ENCODE measurements around the gene ILKAP. TPM values are rescaled to one million over a fixed set of nuclear protein-coding genes. Genes with fewer than 3 reads are reported as not detected.

The ILKAP gene
- total RNA-seq, 1 donor from 2014 or later: 34.1 TPM

DNA sequence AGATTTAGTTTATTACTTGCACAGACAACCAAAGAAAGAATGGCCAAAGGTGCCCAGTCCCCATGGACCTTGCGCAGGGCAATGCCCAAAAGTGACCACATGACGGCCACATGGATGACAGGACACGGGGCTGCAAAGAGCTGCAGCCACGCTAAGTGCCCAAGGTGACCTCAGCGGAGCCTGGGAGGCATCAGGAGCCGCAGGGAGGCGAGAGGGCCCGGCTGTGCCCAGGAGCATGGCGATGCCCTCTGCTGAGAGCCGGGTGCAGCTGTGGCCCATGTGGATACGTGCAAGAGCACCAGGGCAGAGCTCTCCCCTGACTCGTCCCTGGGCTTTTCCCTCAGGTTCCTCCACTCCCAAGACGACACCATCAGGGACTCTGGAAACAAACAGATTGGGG lies 21.6 kb upstream of the ILKAP start:
- Mint-ChIP-seq H3K4me1 (ENCODE audit: unreplicated experiment) (no peaks in the 10 kb centered on the region), H3K9me3 (ENCODE audit: unreplicated experiment) (no peaks in the 10 kb centered on the region), H3K36me3 (ENCODE audit: unreplicated experiment) (peaks cover 9% of the 10 kb centered on the region), H3K4me3 (ENCODE audit: unreplicated experiment) (no peak overlapping the region), H3K27ac (ENCODE audit: unreplicated experiment) (no peak overlapping the region), H3K27me3 (ENCODE audit: unreplicated experiment) (no peaks in the 10 kb centered on the region)
- TF ChIP-seq, protein P1, sequence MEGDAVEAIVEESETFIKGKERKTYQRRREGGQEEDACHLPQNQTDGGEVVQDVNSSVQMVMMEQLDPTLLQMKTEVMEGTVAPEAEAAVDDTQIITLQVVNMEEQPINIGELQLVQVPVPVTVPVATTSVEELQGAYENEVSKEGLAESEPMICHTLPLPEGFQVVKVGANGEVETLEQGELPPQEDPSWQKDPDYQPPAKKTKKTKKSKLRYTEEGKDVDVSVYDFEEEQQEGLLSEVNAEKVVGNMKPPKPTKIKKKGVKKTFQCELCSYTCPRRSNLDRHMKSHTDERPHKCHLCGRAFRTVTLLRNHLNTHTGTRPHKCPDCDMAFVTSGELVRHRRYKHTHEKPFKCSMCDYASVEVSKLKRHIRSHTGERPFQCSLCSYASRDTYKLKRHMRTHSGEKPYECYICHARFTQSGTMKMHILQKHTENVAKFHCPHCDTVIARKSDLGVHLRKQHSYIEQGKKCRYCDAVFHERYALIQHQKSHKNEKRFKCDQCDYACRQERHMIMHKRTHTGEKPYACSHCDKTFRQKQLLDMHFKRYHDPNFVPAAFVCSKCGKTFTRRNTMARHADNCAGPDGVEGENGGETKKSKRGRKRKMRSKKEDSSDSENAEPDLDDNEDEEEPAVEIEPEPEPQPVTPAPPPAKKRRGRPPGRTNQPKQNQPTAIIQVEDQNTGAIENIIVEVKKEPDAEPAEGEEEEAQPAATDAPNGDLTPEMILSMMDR (IDR thresholded peaks at IDR 0.05): no peak
- no peak for DNase-seq (ENCODE audit: extremely low spot score, unreplicated experiment)

DNA sequence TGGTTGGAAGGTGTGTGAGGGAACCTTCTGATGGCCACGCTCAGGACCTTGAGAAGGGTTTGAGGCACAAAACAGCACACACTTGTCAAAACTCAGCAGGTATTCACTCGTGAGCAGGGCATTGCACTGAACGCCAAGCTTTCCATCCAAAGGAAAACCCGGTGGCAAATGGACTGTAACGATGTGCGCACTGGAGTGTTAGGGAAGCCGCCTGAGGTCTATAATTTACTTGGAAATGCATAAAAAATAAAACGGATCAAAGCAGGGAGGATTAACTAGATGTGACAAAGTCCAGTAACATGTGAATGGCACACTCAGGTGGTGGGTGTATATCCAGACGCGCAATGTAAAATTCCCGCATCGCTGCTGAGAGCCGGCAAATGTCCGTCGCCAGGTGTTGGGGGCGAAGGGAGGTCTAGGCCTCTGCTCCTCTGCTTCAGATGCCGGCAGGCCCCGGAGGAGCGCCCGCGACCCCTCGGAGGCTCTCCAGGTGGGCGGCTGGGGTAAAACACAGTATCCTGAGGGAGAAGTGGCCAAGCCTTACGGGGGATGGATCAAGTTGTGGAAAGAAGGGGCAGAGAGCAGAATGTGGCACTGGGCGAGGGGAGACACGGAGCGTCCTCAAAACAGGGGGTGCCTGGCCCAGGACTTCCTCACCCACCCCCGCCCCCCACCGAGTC lies 21.0 kb upstream of the ILKAP start:
- no peak overlapping the region for H3K27ac Mint-ChIP-seq (ENCODE audit: unreplicated experiment)
- H3K4me1 Mint-ChIP-seq (ENCODE audit: unreplicated experiment): no peaks in the 10 kb centered on the region
- TF ChIP-seq, protein P1 (IDR thresholded peaks at IDR 0.05): no peak
- peaks cover 9% of the 10 kb centered on the region for H3K36me3 Mint-ChIP-seq (ENCODE audit: unreplicated experiment)
- H3K27me3 Mint-ChIP-seq (ENCODE audit: unreplicated experiment): no peaks in the 10 kb centered on the region
- H3K4me3 Mint-ChIP-seq (ENCODE audit: unreplicated experiment): no peak overlapping the region
- no peak for DNase-seq (ENCODE audit: extremely low spot score, unreplicated experiment)
- H3K9me3 Mint-ChIP-seq (ENCODE audit: unreplicated experiment): no peaks in the 10 kb centered on the region

DNA sequence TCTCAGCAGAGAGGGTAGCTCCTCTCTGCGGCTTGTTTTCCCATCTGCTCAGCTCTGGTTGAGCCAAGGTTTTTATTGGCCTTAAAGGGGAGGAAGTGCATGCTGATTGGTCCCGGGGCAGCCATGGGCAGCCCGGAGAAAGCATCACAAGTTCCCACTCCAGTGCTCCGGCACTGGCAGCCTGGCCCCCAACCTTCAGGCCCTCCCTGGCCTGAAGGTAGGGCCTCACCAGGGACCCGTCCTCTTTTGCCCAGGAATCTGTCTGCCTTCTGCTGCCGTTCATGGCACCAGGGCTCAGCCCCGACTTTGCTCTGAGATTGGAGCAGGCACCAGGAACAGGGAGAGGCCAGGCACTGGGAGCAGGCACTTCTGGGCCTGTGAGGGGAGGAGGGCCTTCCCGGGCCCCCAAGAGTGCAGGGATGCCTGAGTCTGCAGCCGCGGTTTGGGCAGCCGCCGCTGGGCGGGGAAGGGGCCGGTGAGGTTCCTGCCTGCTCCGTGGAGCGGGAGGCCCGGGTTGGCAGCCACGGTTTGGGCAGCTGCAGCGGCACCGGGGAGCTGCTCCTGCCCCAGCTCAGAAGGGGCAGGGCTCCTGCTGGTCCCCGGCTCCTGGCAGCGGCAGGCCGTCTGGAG lies 17.5 kb upstream of the ILKAP start:
- TF ChIP-seq, protein P1 (IDR thresholded peaks at IDR 0.05): no peak
- H3K4me3 Mint-ChIP-seq (ENCODE audit: unreplicated experiment): no peak overlapping the region
- no peaks in the 10 kb centered on the region for H3K27me3 Mint-ChIP-seq (ENCODE audit: unreplicated experiment)
- DNase-seq (ENCODE audit: extremely low spot score, unreplicated experiment): no peak
- H3K36me3 Mint-ChIP-seq (ENCODE audit: unreplicated experiment): peaks cover 5% of the 10 kb centered on the region
- H3K9me3 Mint-ChIP-seq (ENCODE audit: unreplicated experiment): no peaks in the 10 kb centered on the region
- H3K27ac Mint-ChIP-seq (ENCODE audit: unreplicated experiment): no peak overlapping the region
- H3K4me1 Mint-ChIP-seq (ENCODE audit: unreplicated experiment): no peaks in the 10 kb centered on the region

DNA sequence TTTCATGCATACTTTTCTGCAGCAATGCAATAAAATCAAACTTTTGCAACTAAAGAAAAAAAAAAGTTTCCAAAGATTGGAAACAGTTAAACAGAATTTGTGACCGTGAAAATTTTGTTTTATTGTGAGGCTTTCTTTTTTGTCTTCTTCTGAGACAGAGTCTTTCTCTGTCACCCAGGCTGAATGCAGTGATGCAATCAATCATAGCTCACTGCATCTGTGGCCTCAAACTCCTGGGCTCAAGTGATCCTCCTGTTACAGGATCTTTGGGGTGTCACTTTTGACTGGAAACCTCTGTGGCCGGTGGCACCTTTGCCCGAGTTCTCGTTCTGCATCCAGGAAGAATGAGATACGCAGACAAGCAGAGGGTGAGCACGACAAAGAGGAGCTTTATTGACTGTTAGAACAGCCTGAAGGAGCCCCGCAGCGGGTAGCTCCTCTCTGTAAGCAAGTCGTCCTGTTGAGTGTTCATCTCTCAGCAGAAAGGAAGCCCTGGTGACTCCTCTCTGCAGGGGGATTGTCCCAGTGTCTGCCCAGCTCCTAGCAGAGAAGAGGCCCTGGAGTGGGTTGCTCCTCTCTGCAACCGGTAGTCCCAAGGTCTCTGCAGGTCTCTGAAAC lies 16.9 kb upstream of the ILKAP start:
- Mint-ChIP-seq H3K27me3 (ENCODE audit: unreplicated experiment) (peaks cover under 1% of the 10 kb centered on the region), H3K9me3 (ENCODE audit: unreplicated experiment) (no peaks in the 10 kb centered on the region), H3K4me3 (ENCODE audit: unreplicated experiment) (no peak overlapping the region), H3K4me1 (ENCODE audit: unreplicated experiment) (no peaks in the 10 kb centered on the region), H3K27ac (ENCODE audit: unreplicated experiment) (no peak overlapping the region), H3K36me3 (ENCODE audit: unreplicated experiment) (peaks cover 1% of the 10 kb centered on the region)
- no peak for DNase-seq (ENCODE audit: extremely low spot score, unreplicated experiment)
- TF ChIP-seq, protein P1 (IDR thresholded peaks at IDR 0.05): no peak

DNA sequence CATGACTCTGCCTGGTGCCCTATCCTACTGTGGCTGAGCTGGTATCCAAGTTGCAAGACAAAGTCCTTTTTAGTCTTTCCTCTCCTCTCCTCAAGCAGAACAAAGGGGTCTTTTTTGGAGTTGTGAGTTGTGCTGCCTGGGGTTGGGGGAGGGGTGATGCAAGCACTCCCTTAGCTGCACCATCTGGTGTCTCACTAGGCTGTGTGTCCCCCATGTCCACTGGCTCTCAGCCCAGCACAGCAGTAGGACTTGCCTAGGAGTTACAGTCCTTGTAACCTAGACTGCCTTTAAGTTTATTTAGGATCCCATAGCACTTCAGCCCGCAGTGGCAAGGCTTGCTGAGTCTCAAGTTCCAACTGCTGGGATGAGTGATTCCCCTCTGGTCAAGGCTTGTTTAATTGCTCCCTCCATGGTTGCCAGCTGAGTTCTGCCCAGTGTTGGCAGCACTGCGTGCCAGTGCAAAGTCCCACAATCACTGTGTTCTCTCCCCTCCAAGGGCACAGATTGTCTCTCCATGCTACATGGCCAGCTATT lies 13.2 kb upstream of the ILKAP start:
- no peak overlapping the region for H3K27ac Mint-ChIP-seq (ENCODE audit: unreplicated experiment)
- TF ChIP-seq, protein P1 (IDR thresholded peaks at IDR 0.05): no peak
- no peaks in the 10 kb centered on the region for H3K4me1 Mint-ChIP-seq (ENCODE audit: unreplicated experiment)
- no peaks in the 10 kb centered on the region for H3K36me3 Mint-ChIP-seq (ENCODE audit: unreplicated experiment)
- no peak for DNase-seq (ENCODE audit: extremely low spot score, unreplicated experiment)
- H3K9me3 Mint-ChIP-seq (ENCODE audit: unreplicated experiment): no peaks in the 10 kb centered on the region
- H3K4me3 Mint-ChIP-seq (ENCODE audit: unreplicated experiment): no peak overlapping the region
- H3K27me3 Mint-ChIP-seq (ENCODE audit: unreplicated experiment): peaks cover 33% of the 10 kb centered on the region
